Measurements from ENCODE around the gene KIF13A.
"Not testable (repeated sequence)": the region's sequence is repeated elsewhere in the genome, so short reads cannot be mapped to it uniquely, and the experiment has no call there.

The KIF13A gene

GRCh38 chr6:17847203-17847760 is 140.2 kb downstream of the KIF13A start:
- H3K4me3 ChIP-seq (ENCODE audit: control insufficient read depth, low read depth, low read length), result no peak overlapping the region
- no peak for TF ChIP-seq CTCF (IDR thresholded peaks at IDR 0.05; ENCODE audit: control insufficient read depth, insufficient read depth, low read depth, low read length, missing control alignments)
- no peak for DNase-seq (ENCODE audit: low read depth)

- no peak overlapping the region for H3K4me3 ChIP-seq (ENCODE audit: control insufficient read depth, low read depth, low read length)
- TF ChIP-seq CTCF (IDR thresholded peaks at IDR 0.05; ENCODE audit: control insufficient read depth, insufficient read depth, low read depth, low read length, missing control alignments), result no peak
- no peak for DNase-seq (ENCODE audit: low read depth)
Measured at GRCh38 chr6:17846762-17847161, 140.7 kb downstream of the KIF13A start.

- TF ChIP-seq CTCF (IDR thresholded peaks at IDR 0.05; ENCODE audit: control insufficient read depth, insufficient read depth, low read depth, low read length, missing control alignments), result no peak
- DNase-seq (ENCODE audit: low read depth), result no peak
- no peak overlapping the region for H3K4me3 ChIP-seq (ENCODE audit: control insufficient read depth, low read depth, low read length)
Measured at GRCh38 chr6:17845598-17845997, 141.8 kb downstream of the KIF13A start.

- not testable (repeated sequence) for DNase-seq (ENCODE audit: low read depth); H3K4me3 ChIP-seq (ENCODE audit: control insufficient read depth, low read depth, low read length)
Measured at GRCh38 chr6:17844967-17845366, 142.5 kb downstream of the KIF13A start.

GRCh38 chr6:17842934-17843821 is 144.3 kb downstream of the KIF13A start:
- DNase-seq (ENCODE audit: low read depth), result no peak
- no peak for TF ChIP-seq CTCF (IDR thresholded peaks at IDR 0.05; ENCODE audit: control insufficient read depth, insufficient read depth, low read depth, low read length, missing control alignments)
- H3K4me3 ChIP-seq (ENCODE audit: control insufficient read depth, low read depth, low read length), result no peak overlapping the region

GRCh38 chr6:17842014-17842776 is 145.2 kb downstream of the KIF13A start:
- no peak for DNase-seq (ENCODE audit: low read depth)
- H3K4me3 ChIP-seq (ENCODE audit: control insufficient read depth, low read depth, low read length), result no peak overlapping the region
- no peak for TF ChIP-seq CTCF (IDR thresholded peaks at IDR 0.05; ENCODE audit: control insufficient read depth, insufficient read depth, low read depth, low read length, missing control alignments)

Measured in AG09309 (cell line).